ENCODE data around the gene NAT8L. TPM values are rescaled to one million over a fixed set of nuclear protein-coding genes. Genes with fewer than 3 reads are reported as not detected.

Gene NAT8L
- total RNA-seq, 4 donors from 2014 or later: 0.27 to 1.2 TPM; not detected in 2

DNA sequence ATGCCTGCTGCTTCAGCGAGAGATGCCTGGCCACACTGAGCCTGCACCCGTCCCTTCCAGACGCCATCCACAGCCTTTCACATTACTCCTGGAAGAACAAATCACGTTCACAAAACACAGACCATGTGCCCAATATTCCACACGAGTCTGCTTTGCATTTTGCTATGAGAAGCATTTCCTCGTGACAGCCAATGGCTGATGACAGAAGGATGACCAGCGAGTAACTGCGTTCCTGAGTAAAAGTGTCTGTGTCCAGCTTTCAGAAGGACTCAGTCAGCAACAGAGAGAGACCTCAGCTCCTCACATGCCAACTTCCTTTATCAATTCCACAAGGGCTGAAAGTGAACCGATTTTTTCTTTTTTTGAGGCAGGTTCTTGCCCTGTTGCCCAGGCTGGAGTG is 19.5 kb downstream of the NAT8L start:
- H3K4me1 ChIP-seq: no peaks in the 10 kb centered on the region
- DNase-seq: no peak
- no peak overlapping the region for H3K27ac ChIP-seq
- no peaks in the 10 kb centered on the region for H3K36me3 ChIP-seq
- intact Hi-C loops (cut with DNase I; ENCODE audit: low total_unique reads): no loop called here
- no peak overlapping the region for H3K4me3 ChIP-seq
- no peaks in the 10 kb centered on the region for H3K27me3 ChIP-seq
- no peak for TF ChIP-seq POLR2A (IDR thresholded peaks at IDR 0.05)
- TF ChIP-seq, protein P1, sequence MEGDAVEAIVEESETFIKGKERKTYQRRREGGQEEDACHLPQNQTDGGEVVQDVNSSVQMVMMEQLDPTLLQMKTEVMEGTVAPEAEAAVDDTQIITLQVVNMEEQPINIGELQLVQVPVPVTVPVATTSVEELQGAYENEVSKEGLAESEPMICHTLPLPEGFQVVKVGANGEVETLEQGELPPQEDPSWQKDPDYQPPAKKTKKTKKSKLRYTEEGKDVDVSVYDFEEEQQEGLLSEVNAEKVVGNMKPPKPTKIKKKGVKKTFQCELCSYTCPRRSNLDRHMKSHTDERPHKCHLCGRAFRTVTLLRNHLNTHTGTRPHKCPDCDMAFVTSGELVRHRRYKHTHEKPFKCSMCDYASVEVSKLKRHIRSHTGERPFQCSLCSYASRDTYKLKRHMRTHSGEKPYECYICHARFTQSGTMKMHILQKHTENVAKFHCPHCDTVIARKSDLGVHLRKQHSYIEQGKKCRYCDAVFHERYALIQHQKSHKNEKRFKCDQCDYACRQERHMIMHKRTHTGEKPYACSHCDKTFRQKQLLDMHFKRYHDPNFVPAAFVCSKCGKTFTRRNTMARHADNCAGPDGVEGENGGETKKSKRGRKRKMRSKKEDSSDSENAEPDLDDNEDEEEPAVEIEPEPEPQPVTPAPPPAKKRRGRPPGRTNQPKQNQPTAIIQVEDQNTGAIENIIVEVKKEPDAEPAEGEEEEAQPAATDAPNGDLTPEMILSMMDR (IDR thresholded peaks at IDR 0.05): no peak
- H3K9me3 ChIP-seq: no peaks in the 10 kb centered on the region

DNA sequence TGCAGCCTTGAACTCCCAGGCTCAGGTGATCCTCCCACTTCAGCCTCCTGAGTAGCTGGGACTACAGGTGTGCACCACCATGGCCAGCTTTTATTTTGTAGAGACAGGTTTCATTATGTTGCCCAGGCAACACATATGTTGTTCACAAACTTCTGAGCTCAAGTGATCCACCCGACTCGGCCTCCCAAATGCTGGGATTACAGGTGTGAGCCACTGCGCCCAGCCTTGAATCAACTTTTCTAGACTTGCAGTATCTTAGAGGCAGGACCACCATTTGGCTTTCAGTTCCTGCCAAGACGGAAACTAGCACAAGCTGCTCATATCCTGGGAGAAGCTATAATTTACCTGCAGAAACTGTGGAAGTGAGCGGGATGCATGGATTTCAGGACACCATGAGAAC is 19.9 kb downstream of the NAT8L start:
- TF ChIP-seq, protein P1 (IDR thresholded peaks at IDR 0.05): no peak
- no peak for TF ChIP-seq POLR2A (IDR thresholded peaks at IDR 0.05)
- Histone ChIP-seq H3K27me3 (no peaks in the 10 kb centered on the region), H3K4me3 (no peak overlapping the region), H3K9me3 (no peaks in the 10 kb centered on the region), H3K36me3 (no peaks in the 10 kb centered on the region), H3K27ac (no peak overlapping the region), H3K4me1 (no peaks in the 10 kb centered on the region)
- intact Hi-C loops (cut with DNase I; ENCODE audit: low total_unique reads): no loop called here
- no peak for DNase-seq

DNA sequence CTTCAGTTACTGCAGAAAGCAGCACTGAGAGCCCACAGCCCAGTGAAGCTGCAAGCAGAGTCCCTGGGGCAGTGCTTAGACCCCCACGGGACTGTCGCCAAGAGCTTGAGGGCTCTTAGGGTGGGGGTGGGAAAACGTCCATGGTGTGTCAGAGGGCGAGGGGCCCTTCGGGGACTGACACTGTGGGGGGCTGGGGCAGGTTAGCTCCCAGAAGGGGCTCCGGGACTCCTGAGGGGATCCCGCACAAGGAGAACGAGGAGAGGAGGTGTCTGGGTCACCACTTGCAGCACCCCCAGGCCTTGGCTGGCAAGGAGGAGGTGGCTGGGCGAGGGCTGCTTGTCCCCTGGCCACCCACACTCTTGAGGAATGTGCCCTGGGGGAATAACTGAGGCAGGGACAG is 20.8 kb downstream of the NAT8L start:
- TF ChIP-seq POLR2A (IDR thresholded peaks at IDR 0.05): no peak
- TF ChIP-seq, protein P1 (IDR thresholded peaks at IDR 0.05): no peak
- H3K27me3 ChIP-seq: no peaks in the 10 kb centered on the region
- intact Hi-C loops (cut with DNase I; ENCODE audit: low total_unique reads): no loop called here
- no peak for DNase-seq
- no peak overlapping the region for H3K27ac ChIP-seq
- no peak overlapping the region for H3K4me3 ChIP-seq
- H3K4me1 ChIP-seq: no peaks in the 10 kb centered on the region
- no peaks in the 10 kb centered on the region for H3K36me3 ChIP-seq
- no peaks in the 10 kb centered on the region for H3K9me3 ChIP-seq

DNA sequence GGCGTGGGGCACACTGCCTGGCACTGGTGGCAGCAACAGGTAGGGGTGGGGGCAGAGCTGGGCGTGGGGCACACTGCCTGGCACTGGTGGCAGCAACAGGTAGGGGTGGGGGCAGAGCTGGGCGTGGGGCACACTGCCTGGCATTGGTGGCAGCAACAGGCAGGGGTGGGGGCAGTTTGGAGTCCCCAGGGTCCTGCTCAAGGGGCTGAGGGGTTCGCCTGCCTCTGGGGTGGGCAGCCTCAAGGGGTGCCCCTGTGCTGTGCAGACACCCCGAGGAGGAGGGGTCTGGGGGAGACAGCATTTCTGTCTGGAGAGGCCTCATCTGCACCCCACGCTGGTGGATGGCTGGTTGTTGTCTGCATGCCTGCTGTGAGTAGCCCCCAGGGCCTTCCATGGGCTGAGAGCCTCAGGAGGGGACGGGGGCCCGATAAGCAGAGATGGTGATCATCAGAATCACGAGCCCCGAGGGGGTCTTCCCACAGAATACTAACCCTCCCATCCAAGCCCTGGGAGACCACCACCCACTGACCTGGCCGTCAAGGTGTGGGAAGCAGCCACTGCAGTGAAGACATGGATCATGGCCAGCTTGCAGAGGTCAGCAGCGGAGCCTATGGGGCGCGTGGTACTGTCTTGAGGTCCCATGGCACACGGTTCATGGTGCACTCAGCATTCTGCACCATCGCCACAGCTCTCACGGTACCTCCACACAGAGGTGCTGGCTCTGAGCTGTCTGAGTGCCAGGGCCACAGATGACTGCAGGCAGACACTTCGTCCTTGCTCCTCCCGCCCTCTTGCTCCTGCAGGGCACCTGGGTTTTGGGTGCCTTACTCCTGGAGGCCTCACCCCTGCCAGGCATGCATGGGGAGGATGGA is 21.5 kb downstream of the NAT8L start:
- no peak overlapping the region for H3K4me3 ChIP-seq
- H3K4me1 ChIP-seq: no peaks in the 10 kb centered on the region
- no peaks in the 10 kb centered on the region for H3K9me3 ChIP-seq
- DNase-seq: no peak
- no peak overlapping the region for H3K27ac ChIP-seq
- H3K27me3 ChIP-seq: no peaks in the 10 kb centered on the region
- TF ChIP-seq, protein P1 (IDR thresholded peaks at IDR 0.05): no peak
- TF ChIP-seq POLR2A (IDR thresholded peaks at IDR 0.05): no peak
- intact Hi-C loops (cut with DNase I; ENCODE audit: low total_unique reads): no loop called here
- H3K36me3 ChIP-seq: no peaks in the 10 kb centered on the region

DNA sequence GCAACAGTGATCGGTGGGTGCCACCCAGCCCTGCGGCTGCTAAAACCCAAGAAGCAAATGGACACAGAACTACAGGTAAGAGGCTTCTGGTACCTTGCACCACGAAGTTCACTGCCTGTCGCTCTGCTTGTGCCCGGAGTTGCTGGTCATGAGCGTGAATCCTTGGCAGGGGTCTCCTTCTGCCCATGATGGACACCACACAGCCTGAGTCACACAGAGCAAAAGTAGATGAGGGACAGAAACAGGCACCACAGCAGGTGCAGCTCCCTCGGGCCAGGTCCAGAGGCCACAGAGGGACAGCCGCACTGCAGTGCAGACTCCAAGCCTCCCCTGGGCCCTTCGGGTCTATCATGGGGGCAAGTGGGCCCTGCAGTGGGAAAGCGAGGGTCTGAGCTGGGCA is 22.4 kb downstream of the NAT8L start:
- TF ChIP-seq POLR2A (IDR thresholded peaks at IDR 0.05): no peak
- TF ChIP-seq, protein P1 (IDR thresholded peaks at IDR 0.05): no peak
- no peaks in the 10 kb centered on the region for H3K4me1 ChIP-seq
- H3K27ac ChIP-seq: no peak overlapping the region
- intact Hi-C loops (cut with DNase I; ENCODE audit: low total_unique reads): no loop called here
- no peaks in the 10 kb centered on the region for H3K36me3 ChIP-seq
- H3K9me3 ChIP-seq: no peaks in the 10 kb centered on the region
- no peaks in the 10 kb centered on the region for H3K27me3 ChIP-seq
- no peak for DNase-seq
- H3K4me3 ChIP-seq: no peak overlapping the region
